Measurements from ENCODE around the gene KIF26A. TPM values are rescaled to one million over a fixed set of nuclear protein-coding genes. Genes with fewer than 3 reads are reported as not detected.

KIF26A gene
- polyA plus RNA-seq (2011; rRNA removed) = 0.06 and 0.10 TPM in 2 replicates
- 0.05 TPM in 2 replicates for polyA minus RNA-seq (2011; rRNA and poly(A)+ RNA removed)

DNA sequence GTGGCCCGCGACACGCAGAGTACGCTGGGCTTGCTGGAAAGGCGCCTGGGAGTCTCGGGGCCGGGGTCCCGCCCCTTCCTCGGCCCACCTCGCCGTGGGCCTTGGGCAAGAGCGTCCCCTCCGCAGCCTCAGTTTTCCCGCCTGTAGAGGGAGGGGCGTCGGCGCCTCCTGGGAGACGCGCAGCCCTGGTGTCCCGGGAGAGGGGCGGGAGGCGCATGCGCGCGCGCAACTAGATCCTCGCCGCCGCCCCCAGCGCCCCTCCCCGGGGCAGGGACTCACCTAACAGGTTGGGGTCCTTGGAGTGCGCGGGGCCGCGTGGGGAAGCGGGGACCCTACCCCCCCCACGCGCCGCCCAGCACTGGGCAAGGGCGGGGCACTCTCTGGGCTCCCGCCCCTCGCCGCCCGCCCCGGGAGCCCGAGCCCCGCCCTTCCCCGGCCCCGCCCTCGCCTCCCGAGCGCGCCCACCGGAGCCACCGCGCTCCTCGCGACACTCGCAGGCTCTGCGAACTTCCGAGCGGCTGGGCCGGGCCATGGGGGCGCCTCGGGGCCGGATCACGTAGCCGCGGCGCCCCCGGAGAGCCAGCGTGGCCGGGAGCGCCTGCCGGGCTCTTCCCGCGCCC is at the start of gene KIF26A:
KIF26A (plus strand) TSS at position 490 of the 620 bp plus-strand sequence. CDS start 136 bp downstream, outside the sequence.
- no peaks in the 10 kb centered on the region for H3K36me3 ChIP-seq (ENCODE audit: control insufficient read depth, insufficient read depth, low read length)
- peak within 1 kb of the TSS; percentile 28 for H3K4me3 ChIP-seq (ENCODE audit: low read depth, low read length)
- H3K27me3 ChIP-seq (ENCODE audit: control insufficient read depth, insufficient read depth, low read length) = peaks cover 25% of the 10 kb centered on the region
- TF ChIP-seq, protein P1, sequence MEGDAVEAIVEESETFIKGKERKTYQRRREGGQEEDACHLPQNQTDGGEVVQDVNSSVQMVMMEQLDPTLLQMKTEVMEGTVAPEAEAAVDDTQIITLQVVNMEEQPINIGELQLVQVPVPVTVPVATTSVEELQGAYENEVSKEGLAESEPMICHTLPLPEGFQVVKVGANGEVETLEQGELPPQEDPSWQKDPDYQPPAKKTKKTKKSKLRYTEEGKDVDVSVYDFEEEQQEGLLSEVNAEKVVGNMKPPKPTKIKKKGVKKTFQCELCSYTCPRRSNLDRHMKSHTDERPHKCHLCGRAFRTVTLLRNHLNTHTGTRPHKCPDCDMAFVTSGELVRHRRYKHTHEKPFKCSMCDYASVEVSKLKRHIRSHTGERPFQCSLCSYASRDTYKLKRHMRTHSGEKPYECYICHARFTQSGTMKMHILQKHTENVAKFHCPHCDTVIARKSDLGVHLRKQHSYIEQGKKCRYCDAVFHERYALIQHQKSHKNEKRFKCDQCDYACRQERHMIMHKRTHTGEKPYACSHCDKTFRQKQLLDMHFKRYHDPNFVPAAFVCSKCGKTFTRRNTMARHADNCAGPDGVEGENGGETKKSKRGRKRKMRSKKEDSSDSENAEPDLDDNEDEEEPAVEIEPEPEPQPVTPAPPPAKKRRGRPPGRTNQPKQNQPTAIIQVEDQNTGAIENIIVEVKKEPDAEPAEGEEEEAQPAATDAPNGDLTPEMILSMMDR (IDR thresholded peaks at IDR 0.05; ENCODE audit: insufficient read depth, low read depth, low read length) = no peak
- DNase-seq (ENCODE audit: low read depth) = no peak
- ChIA-PET POLR2A (no interaction called here), CTCF (interaction anchor here (0.7 to 1.9 kb wide), 8 partner anchors 35 to 508 kb away, joined by 3 to 28 read pairs (median 4); no protein-coding TSS in a partner anchor)

DNA sequence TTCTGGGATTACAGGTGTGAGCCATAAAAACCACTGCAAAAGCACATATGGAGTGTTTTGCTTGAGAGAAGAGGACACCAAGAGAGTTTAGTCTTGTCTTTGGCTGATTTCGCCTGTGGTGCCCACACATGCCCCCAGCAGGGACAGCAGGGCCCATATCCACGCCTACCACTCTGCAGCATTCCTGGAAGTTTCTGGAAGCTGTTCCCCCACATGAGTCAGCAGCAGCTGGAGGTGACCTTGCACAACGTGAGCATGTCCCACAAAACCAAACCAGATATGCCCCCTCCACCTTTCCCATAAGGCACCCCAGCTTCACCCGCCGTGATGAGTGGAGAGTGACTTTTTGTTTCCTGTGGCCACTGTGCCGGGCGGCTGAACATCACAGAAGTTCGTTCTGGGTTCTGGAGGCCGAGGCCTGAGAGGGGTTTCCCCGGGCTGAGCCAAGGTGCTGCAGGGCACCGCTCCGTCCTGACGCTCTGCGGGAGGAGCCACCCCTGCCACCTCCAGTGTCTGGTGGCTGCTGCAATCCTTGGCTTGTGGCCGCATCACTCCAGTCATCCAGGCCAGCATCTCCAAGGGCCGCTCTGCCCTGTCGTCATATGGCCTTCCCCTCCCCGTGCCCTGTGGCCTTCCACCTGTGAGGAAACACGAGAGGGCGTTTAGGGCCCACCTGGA is 48.2 kb upstream of the KIF26A start:
- CTCF ChIA-PET = interaction anchor here (4.4 kb wide), 1 partner anchor 13 kb away, joined by 35 read pairs; no protein-coding TSS in a partner anchor
- Histone ChIP-seq H3K36me3 (ENCODE audit: control insufficient read depth, insufficient read depth, low read length) (no peaks in the 10 kb centered on the region), H3K27me3 (ENCODE audit: control insufficient read depth, insufficient read depth, low read length) (no peaks in the 10 kb centered on the region), H3K4me3 (ENCODE audit: low read depth, low read length) (no peak overlapping the region)
- TF ChIP-seq, protein P1 (IDR thresholded peaks at IDR 0.05; ENCODE audit: insufficient read depth, low read depth, low read length) = no peak
- POLR2A ChIA-PET = no interaction called here
- DNase-seq (ENCODE audit: low read depth) = no peak

DNA sequence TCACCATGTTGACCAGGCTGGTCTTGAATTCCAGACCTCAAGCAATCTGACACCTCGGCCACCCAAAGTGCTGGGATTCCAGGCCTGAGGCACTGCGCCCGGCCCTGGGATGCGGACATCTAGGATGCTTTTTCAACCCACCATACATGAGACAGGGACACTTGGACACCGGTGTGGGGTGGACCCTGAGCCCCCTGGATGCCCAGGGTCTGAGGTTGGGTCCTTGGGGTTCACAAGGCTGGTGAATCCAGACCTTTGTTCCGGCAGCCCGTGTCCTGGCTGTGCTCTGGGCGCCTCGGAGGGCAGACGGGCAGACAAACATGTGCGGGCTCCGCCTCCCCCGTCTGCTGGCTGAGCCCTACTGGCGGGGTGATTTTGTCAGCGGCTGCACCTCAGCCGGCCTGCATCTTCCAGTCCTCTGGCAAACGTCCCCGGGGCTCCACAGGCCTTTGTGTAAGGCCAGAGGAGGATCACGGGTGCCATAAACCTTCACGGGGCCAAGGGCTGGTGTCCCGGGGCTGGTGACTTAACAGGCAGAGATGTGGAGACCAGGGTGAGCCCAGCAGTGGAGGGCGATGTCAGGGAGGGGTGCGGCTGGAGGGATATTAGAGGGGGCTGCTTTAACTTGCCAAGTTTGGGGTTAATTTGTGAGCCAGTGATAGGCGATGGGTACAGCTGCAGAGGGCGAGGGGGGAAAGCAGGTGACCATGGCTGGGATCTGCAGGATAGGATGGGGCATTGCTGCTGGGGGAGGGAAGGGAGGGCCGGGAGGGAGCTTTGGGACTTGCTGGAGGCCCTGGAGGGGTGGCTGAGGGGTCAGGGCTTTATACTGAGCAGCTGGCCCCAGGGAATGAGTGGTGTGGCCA is 47.1 kb upstream of the KIF26A start:
- DNase-seq (ENCODE audit: low read depth) = no peak
- CTCF ChIA-PET = interaction anchor here (3.8 kb wide), 1 partner anchor 14 kb away, joined by 31 read pairs; no protein-coding TSS in a partner anchor
- POLR2A ChIA-PET = no interaction called here
- Histone ChIP-seq H3K27me3 (ENCODE audit: control insufficient read depth, insufficient read depth, low read length) (no peaks in the 10 kb centered on the region), H3K4me3 (ENCODE audit: low read depth, low read length) (no peak overlapping the region), H3K36me3 (ENCODE audit: control insufficient read depth, insufficient read depth, low read length) (no peaks in the 10 kb centered on the region)
- TF ChIP-seq, protein P1 (IDR thresholded peaks at IDR 0.05; ENCODE audit: insufficient read depth, low read depth, low read length) = no peak

DNA sequence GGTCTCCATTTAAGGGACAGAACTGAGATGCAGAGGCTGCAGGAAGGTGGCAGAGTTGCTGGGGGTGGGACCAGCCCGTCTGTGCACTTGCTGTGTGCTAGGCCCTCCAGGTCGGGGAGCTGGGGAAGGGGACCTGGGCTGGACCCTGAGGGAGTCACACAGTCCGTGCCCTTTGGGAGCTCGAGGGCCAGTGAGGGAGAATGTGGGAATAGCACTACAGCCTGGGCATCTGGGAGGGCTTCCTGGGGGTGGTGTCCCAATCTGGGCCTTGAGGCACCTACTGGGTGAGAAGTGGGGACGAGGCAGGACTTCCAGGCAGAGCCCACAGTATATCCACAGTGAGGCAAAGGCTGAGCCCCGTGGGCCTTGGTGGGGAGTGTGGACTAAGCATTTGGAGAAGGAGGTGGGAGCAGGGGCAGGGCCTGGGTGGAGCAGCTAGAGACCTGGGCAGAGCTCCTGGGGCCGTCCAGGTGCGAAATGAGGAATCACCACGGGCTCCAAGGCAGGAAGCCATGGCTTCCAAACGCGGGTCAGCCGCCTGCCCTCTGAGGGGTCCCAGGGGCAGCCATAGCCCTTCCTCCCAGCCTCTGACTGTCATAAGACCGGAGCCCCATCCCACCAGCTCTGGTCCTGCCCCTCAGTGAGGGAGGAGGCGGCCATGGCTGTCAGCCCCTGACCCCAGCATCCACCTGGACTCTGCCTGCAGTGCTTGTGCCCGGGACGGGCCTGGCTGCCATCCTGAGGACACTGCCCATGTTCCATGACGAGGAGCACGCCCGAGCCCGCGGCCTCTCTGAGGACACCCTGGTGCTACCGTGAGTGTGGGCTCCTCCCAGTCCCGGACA is 46.2 kb upstream of the KIF26A start:
- no peak overlapping the region for H3K4me3 ChIP-seq (ENCODE audit: low read depth, low read length)
- TF ChIP-seq, protein P1 (IDR thresholded peaks at IDR 0.05; ENCODE audit: insufficient read depth, low read depth, low read length) = no peak
- POLR2A ChIA-PET = no interaction called here
- DNase-seq (ENCODE audit: low read depth) = no peak
- no peaks in the 10 kb centered on the region for H3K27me3 ChIP-seq (ENCODE audit: control insufficient read depth, insufficient read depth, low read length)
- CTCF ChIA-PET = interaction anchor here (3.8 kb wide), 1 partner anchor 15 kb away, joined by 31 read pairs; no protein-coding TSS in a partner anchor
- no peaks in the 10 kb centered on the region for H3K36me3 ChIP-seq (ENCODE audit: control insufficient read depth, insufficient read depth, low read length)
